GM23248 (cell line): Measurements from ENCODE around the gene NPC1L1.

Experiments
- EZH2 ChIP-seq: fragments of 200-600 bp; sonication (generic); IDR thresholded peaks from 2 replicates; pipeline ENCODE4 v1.6.1; 2018; ENCODE audit warnings: antibody characterized with exemption, mild to moderate bottlenecking; ENCODE audit not compliant: insufficient read depth, poor library complexity, severe bottlenecking
- EZH2phosphoT487 ChIP-seq: fragments of 200-600 bp; sonication (generic); IDR thresholded peaks from 2 replicates; pipeline ENCODE4 v1.6.1; 2018; ENCODE audit warnings: antibody characterized with exemption, moderate library complexity, mild to moderate bottlenecking, low read depth; ENCODE audit not compliant: insufficient read depth

- TF ChIP-seq EZH2 (no peak), EZH2phosphoT487 (no peak)
Observed at GRCh38 chr7:44477063-44477830, 63.9 kb downstream of the NPC1L1 start.
